GM19099 (cell line): ENCODE results near the gene SMIM38.

Experiments used
- POLR2A ChIP-seq: IDR thresholded peaks from 3 replicates; pipeline ENCODE4 v1.6.1; 2011; ENCODE audit warnings: low read depth; ENCODE audit not compliant: insufficient read length; ENCODE audit errors: extremely low read depth

SMIM38 gene

GRCh38 chr11:69155302-69156234, at the start of gene SMIM38:
Gene SMIM38 (plus strand): TSS chr11:69155935. CDS start chr11:69157847, 1,912 bp downstream.
- TF ChIP-seq POLR2A = peak; percentile 35

GRCh38 chr11:69106031-69106811, 49.5 kb upstream of the SMIM38 start:
- TF ChIP-seq POLR2A = no peak

GRCh38 chr11:69107413-69107812, 48.3 kb upstream of the SMIM38 start:
- no peak for TF ChIP-seq POLR2A

GRCh38 chr11:69108030-69108429, 47.7 kb upstream of the SMIM38 start:
- no peak for TF ChIP-seq POLR2A

- no peak for TF ChIP-seq POLR2A
Measured at GRCh38 chr11:69108559-69108958, 47.2 kb upstream of the SMIM38 start.

- no peak for TF ChIP-seq POLR2A
Measured at GRCh38 chr11:69109101-69109500, 46.6 kb upstream of the SMIM38 start.

- no peak for TF ChIP-seq POLR2A
Measured at GRCh38 chr11:69110451-69110850, 45.3 kb upstream of the SMIM38 start.

GRCh38 chr11:69111624-69112542, 43.9 kb upstream of the SMIM38 start:
- no peak for TF ChIP-seq POLR2A

- TF ChIP-seq POLR2A = no peak
Measured at GRCh38 chr11:69113226-69113625, 42.5 kb upstream of the SMIM38 start.

GRCh38 chr11:69113646-69114340, 41.9 kb upstream of the SMIM38 start:
- no peak for TF ChIP-seq POLR2A

GRCh38 chr11:69114362-69114761, 41.4 kb upstream of the SMIM38 start:
- TF ChIP-seq POLR2A = no peak

GRCh38 chr11:69114811-69115523, 40.8 kb upstream of the SMIM38 start:
- TF ChIP-seq POLR2A = no peak

GRCh38 chr11:69115586-69116560, 39.9 kb upstream of the SMIM38 start:
- TF ChIP-seq POLR2A = no peak

- no peak for TF ChIP-seq POLR2A
Measured at GRCh38 chr11:69116671-69117070, 39.1 kb upstream of the SMIM38 start.
